B cell (primary cell): ENCODE results near the gene KRT71.

ENCODE experiments used
- CTCF ChIP-seq: fragments of 200-600 bp; IDR thresholded peaks from one replicate; pipeline ENCODE4 v1.8.0; 2022; ENCODE audit warnings: antibody characterized with exemption, mild to moderate bottlenecking
- EZH2 ChIP-seq: IDR thresholded peaks from 2 replicates; pipeline ENCODE4 v1.6.1; 2012; ENCODE audit warnings: borderline replicate concordance, low read depth, mild to moderate bottlenecking, moderate library complexity, low read length; ENCODE audit not compliant: insufficient read depth, poor library complexity, severe bottlenecking

GRCh38 chr12:52575256-52575655 is 22.3 kb upstream of the KRT71 start:
- TF ChIP-seq EZH2 (no peak), CTCF (no peak)
